ENCODE results near the gene CDC42EP4.

GRCh38 chr17:73357981-73358380 is 46.2 kb upstream of the CDC42EP4 start:
- TF ChIP-seq CREB1 (CRISPR knock-in tag; IDR thresholded peaks at IDR 0.05; ENCODE audit: low read depth) (no peak), CTCF (conservative IDR thresholded peaks at IDR 0.05; ENCODE audit: low read depth in 2 of 2) (no peak), JUNB (IDR thresholded peaks at IDR 0.05; ENCODE audit: unreplicated experiment) (no peak), EZH2 (IDR thresholded peaks at IDR 0.05; ENCODE audit: low read depth, unreplicated experiment) (no peak)
